CD4-positive, alpha-beta T cell treated with Interleukin-6 at 100 ng/mL for 8 hours (primary cell): Measurements from ENCODE around the gene CYTH3.

Experiments
- DNase-seq: peaks from one replicate; pipeline ENCODE4 v3.0.0-alpha.2; 2020; ENCODE audit warnings: mixed read lengths, low spot score

CYTH3 gene

GRCh38 chr7:6149996-6150395, 122.4 kb downstream of the CYTH3 start:
- no peak for DNase-seq

- no peak for DNase-seq
Observed at GRCh38 chr7:6148724-6149360, 123.6 kb downstream of the CYTH3 start.

GRCh38 chr7:6147627-6148026, 124.8 kb downstream of the CYTH3 start:
- no peak for DNase-seq

- no peak for DNase-seq
Observed at GRCh38 chr7:6146666-6147065, 125.8 kb downstream of the CYTH3 start.

GRCh38 chr7:6143997-6144396, 128.4 kb downstream of the CYTH3 start:
- no peak for DNase-seq

GRCh38 chr7:6142871-6143380, 129.5 kb downstream of the CYTH3 start:
- no peak for DNase-seq

- no peak for DNase-seq
Observed at GRCh38 chr7:6139189-6139996, 133.0 kb downstream of the CYTH3 start.

GRCh38 chr7:6136475-6136874, 135.9 kb downstream of the CYTH3 start:
- no peak for DNase-seq

GRCh38 chr7:6133249-6133648, 139.2 kb downstream of the CYTH3 start:
- no peak for DNase-seq

GRCh38 chr7:6130007-6130587, 142.3 kb downstream of the CYTH3 start:
- no peak for DNase-seq

GRCh38 chr7:6128205-6128604, 144.2 kb downstream of the CYTH3 start:
- no peak for DNase-seq

GRCh38 chr7:6127110-6127490, 145.3 kb downstream of the CYTH3 start:
- DNase-seq, result no peak

- no peak for DNase-seq
Observed at GRCh38 chr7:6123843-6124242, 148.6 kb downstream of the CYTH3 start.

GRCh38 chr7:6121141-6121540, 151.3 kb downstream of the CYTH3 start:
- DNase-seq, result no peak

GRCh38 chr7:6117533-6117932, 154.9 kb downstream of the CYTH3 start:
- DNase-seq, result no peak

- DNase-seq, result no peak
Observed at GRCh38 chr7:6116211-6116610, 156.2 kb downstream of the CYTH3 start.
